Gastrocnemius medialis (tissue), 4 donors: ENCODE measurements around the gene SASH1. TPM values are rescaled to one million over a fixed set of nuclear protein-coding genes. Genes with fewer than 3 reads are reported as not detected.

Source experiments
- ATAC-seq, 2 donors: fragments of 150-250 bp; one replicate each; pipeline ENCODE4 v1.9.1; 2016
- DNase-seq, 2 donors: peaks; one replicate each; pipeline ENCODE4 v3.0.0-alpha.2; 2019
- H3K27ac ChIP-seq, 4 donors: fragments of 200-600 bp; sonication (generic); 1 replicate in 1 of 4; 2 replicates in 3 of 4; pipeline ENCODE4 v1.5.1; 2016 to 2018; ENCODE audit warnings: mild to moderate bottlenecking in 2 of 4, moderate library complexity in 1 of 4
- H3K27me3 ChIP-seq, 3 donors: fragments of 200-600 bp; sonication (generic) in 2 of 3; 1 replicate in 1 of 3; 2 replicates in 2 of 3; pipeline versions ENCODE4 v1.5.1 to v1.6.0; 2016 to 2019; ENCODE audit warnings: mild to moderate bottlenecking in 1 of 3, moderate library complexity in 1 of 3
- H3K36me3 ChIP-seq, 2 donors: fragments of 200-600 bp; sonication (generic) in 1 of 2; one replicate each; pipeline ENCODE4 v1.5.1; 2017 to 2018
- H3K4me1 ChIP-seq, 2 donors: fragments of 200-600 bp; sonication (generic) in 1 of 2; one replicate each; pipeline ENCODE4 v1.5.1; 2016 to 2017; ENCODE audit warnings: mild to moderate bottlenecking in 2 of 2
- H3K4me3 ChIP-seq, 4 donors: fragments of 200-600 bp; sonication (generic) in 3 of 4; 1 replicate in 1 of 4; 2 replicates in 3 of 4; pipeline ENCODE4 v1.5.1; 2016 to 2019; ENCODE audit warnings: mild to moderate bottlenecking in 2 of 4
- H3K9me3 ChIP-seq, 3 donors: fragments of 200-600 bp; sonication (generic) in 2 of 3; 1 replicate in 1 of 3; 2 replicates in 2 of 3; pipeline ENCODE4 v1.5.1; 2016 to 2019
- CTCF ChIP-seq, 5 experiments: fragments of 450-650 bp in 3 of 5; fragments of 200-600 bp in 2 of 5; sonication (generic) in 2 of 5; IDR thresholded peaks in 4 of 5; conservative IDR thresholded peaks in 1 of 5; 1 replicate in 4 of 5; 2 replicates in 1 of 5; pipeline ENCODE4 v1.5.1; 2016 to 2019; ENCODE audit warnings: antibody characterized with exemption in 5 of 5, mild to moderate bottlenecking in 3 of 5, moderate library complexity in 3 of 5
- POLR2A ChIP-seq, 2 donors: fragments of 450-650 bp; IDR thresholded peaks; one replicate each; pipeline ENCODE4 v1.6.1; 2017; ENCODE audit warnings: antibody characterized with exemption in 2 of 2, mild to moderate bottlenecking in 2 of 2, moderate library complexity in 2 of 2
- in situ Hi-C, 4 donors: fragments of 200-750 bp; cut with MboI; loops; one replicate each; pipeline versions ENCODE4 v1.15.0 to v1.8.0; 2017; ENCODE audit warnings: low sequenced_read_pairs in 4 of 4
- intact Hi-C: fragments of 100-400 bp; cut with DNase I; formaldehyde crosslinking; loops from one replicate; pipeline ENCODE4 v1.15.1; 2023; ENCODE audit warnings: low total_unique reads
- total RNA-seq, 4 donors: library from RNA; depleted of rRNA; stranded (reverse); fragments of >200 nt; gene quantifications; one replicate each; pipeline versions ENCODE4 v1.1.0 to v1.2.3, GENCODE V29; 2016

The SASH1 gene
- total RNA-seq, 4 donors from 2014 or later, result 28.2 to 42.4 (median 35.4) TPM

GRCh38 chr6:148517470-148517869 is 174.8 kb downstream of the SASH1 start:
- Histone ChIP-seq H3K4me3 (no peak overlapping the region), H3K9me3 (no peaks in the 10 kb centered on the region), H3K27ac (peak overlapping the region; percentile 66 to 84 (median 76)), H3K36me3 (peaks cover 0 to 14% of the 10 kb centered on the region in 2 donors), H3K27me3 (no peaks in the 10 kb centered on the region), H3K4me1 (peaks cover 22 to 60% of the 10 kb centered on the region in 2 donors)
- TF ChIP-seq CTCF (IDR thresholded peaks at IDR 0.05 in 4 of 5, conservative IDR thresholded peaks at IDR 0.05 in 1 of 5) (no peak), POLR2A (IDR thresholded peaks at IDR 0.05) (no peak)
- DNase-seq (no peak), ATAC-seq (no peak)
- in situ Hi-C loops, result no loop called here
- intact Hi-C loops, result no loop called here

DNA sequence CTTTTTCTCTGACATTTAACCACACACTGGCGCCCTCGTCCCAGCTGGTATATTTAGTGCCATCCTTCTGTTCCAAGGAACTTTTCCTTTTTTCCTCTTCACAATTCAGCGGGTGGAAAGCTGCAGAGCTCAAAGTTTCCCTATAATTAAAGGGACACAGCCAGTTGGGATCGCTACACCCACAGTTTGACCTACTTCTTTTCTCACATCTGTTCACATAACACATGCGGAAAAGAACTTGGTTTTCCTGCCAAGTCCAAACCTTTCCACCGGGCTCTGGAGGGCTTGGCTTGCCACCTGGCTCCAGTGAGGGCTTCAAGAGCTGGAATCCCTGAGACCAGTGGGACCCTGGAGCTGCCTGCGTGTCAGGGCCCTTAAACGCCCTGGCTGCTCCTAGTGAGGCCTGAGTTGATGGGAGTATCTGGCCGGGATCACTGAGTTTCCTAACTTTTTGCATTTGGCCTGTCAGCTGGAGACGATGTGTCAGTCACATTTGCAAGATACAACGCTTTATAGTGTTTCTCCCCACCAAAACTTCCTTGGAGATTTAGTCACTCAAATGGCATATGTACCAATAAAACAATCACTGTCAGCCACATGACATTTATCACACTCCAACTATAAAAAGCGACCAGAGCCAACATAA is 176.0 kb downstream of the SASH1 start:
- Histone ChIP-seq H3K4me3 (no peak overlapping the region), H3K36me3 (peaks cover 0 to 14% of the 10 kb centered on the region in 2 donors), H3K27ac (peak overlapping the region; percentile 66 to 84 (median 76)), H3K9me3 (no peaks in the 10 kb centered on the region), H3K4me1 (peaks cover 23 to 60% of the 10 kb centered on the region in 2 donors), H3K27me3 (no peaks in the 10 kb centered on the region)
- DNase-seq (peak; percentile 49 to 78), ATAC-seq (peak; percentile 36 to 60)
- in situ Hi-C loops (no loop called here), intact Hi-C loops (no loop called here)
- TF ChIP-seq POLR2A (IDR thresholded peaks at IDR 0.05) (peak in 1 of 2 donors; percentile 6), CTCF (IDR thresholded peaks at IDR 0.05 in 4 of 5, conservative IDR thresholded peaks at IDR 0.05 in 1 of 5) (no peak)

DNA sequence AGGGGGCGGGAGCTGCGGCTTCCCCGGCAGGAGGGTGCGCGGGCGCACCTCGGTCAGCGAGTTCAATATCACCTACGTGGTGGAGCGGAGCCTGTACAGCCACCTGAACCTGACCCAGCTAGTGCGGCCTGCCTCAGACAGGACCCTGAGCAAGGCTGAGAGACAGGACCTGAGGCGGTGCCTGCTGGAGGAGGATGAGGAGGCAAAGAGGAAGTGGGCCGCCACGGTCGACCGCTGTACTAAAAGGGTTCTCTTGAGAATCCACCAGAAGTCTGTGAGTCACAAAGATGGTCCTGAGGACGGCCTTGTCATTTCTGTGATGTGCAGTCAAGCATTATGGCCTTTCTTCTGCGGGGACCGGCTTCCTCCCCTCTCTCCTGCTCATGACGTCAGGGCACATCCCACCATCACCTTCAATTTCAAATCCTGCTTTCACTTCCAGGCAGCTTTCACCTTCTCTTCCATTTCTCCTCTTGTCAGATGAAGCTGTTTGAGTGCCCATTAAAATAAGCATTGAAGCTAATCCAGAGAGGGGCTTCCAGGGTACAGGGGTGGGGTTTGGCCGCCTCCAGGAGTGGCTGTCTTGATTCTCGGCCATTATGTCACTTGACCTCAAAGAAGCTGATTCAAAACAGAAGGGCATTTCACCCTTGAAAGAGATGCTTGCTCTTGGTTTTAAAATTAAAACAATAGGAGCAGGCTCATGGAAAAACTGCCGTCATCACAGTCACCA is 177.6 kb downstream of the SASH1 start:
- in situ Hi-C loops (no loop called here), intact Hi-C loops (loop anchor here (10.0 kb wide), 1 partner anchor 45 kb away; no protein-coding TSS in a partner anchor)
- no peak for DNase-seq
- TF ChIP-seq POLR2A (IDR thresholded peaks at IDR 0.05), result no peak
- TF ChIP-seq CTCF (IDR thresholded peaks at IDR 0.05 in 4 of 5, conservative IDR thresholded peaks at IDR 0.05 in 1 of 5), result no peak
- Histone ChIP-seq H3K4me1 (peaks cover 23 to 55% of the 10 kb centered on the region in 2 donors), H3K4me3 (no peak overlapping the region), H3K9me3 (no peaks in the 10 kb centered on the region), H3K36me3 (peaks cover 0 to 14% of the 10 kb centered on the region in 2 donors), H3K27me3 (no peaks in the 10 kb centered on the region), H3K27ac (peak overlapping the region; percentile 66 to 84 (median 76))
- no peak for ATAC-seq

DNA sequence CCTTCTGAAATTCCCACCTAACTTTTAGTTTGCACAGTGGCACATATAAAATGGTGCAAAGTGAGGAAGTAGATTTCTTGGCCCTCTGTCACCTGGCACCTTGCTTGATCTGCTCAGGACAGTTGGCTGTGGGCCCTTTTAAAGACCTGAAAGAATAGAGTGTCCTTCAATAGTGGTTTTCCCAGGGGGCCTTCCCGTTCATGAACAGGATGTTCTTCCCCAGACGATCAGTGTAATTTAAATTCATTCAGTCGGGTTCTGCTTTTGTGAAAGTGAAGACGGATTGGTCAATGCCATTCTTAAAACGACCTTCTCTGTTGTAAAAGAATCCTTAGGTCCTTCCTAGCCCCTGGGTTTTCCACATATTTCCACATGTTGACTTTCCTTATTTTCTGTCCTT is 178.5 kb downstream of the SASH1 start:
- no peaks in the 10 kb centered on the region for H3K9me3 ChIP-seq
- peaks cover 23 to 48% of the 10 kb centered on the region in 2 donors for H3K4me1 ChIP-seq
- DNase-seq (peak in 1 of 2 donors; percentile 50), ATAC-seq (peak; percentile 26 to 38)
- H3K36me3 ChIP-seq, result peaks cover 0 to 14% of the 10 kb centered on the region in 2 donors
- intact Hi-C loops, result loop anchor here (10.0 kb wide), 1 partner anchor 46 kb away; no protein-coding TSS in a partner anchor
- H3K4me3 ChIP-seq, result no peak overlapping the region
- no peaks in the 10 kb centered on the region for H3K27me3 ChIP-seq
- H3K27ac ChIP-seq, result peak overlapping the region; percentile 66 to 84 (median 76)
- in situ Hi-C loops, result no loop called here
- TF ChIP-seq CTCF (IDR thresholded peaks at IDR 0.05 in 4 of 5, conservative IDR thresholded peaks at IDR 0.05 in 1 of 5) (no peak), POLR2A (IDR thresholded peaks at IDR 0.05) (peak in 1 of 2 donors; percentile 11)
